Thoracic aorta (tissue), 2 donors: ENCODE data around the gene MYH8. TPM values are rescaled to one million over a fixed set of nuclear protein-coding genes. Genes with fewer than 3 reads are reported as not detected.

Experiments used
- ATAC-seq: fragments of 150-250 bp; one replicate; pipeline ENCODE4 v1.8.0; 2017; ENCODE audit warnings: low read depth; ENCODE audit not compliant: insufficient number of reproducible peaks, low FRiP score
- DNase-seq: peaks from one replicate; pipeline ENCODE4 v3.0.0-alpha.2; 2020; ENCODE audit warnings: low spot score
- H3K27ac ChIP-seq, 2 donors: fragments of 200-600 bp; sonication (generic); 1 replicate in 1 of 2; 2 replicates in 1 of 2; pipeline ENCODE4 v1.5.1; 2016; ENCODE audit warnings: mild to moderate bottlenecking in 2 of 2, moderate library complexity in 2 of 2
- H3K27me3 ChIP-seq: fragments of 200-600 bp; sonication (generic); replicated peaks from 2 replicates; pipeline ENCODE4 v1.6.0; 2016; ENCODE audit warnings: mild to moderate bottlenecking; ENCODE audit not compliant: insufficient read depth
- H3K36me3 ChIP-seq: fragments of 200-600 bp; sonication (generic); one replicate; pipeline ENCODE4 v1.5.1; 2016
- H3K4me1 ChIP-seq, 2 donors: fragments of 200-600 bp; sonication (generic); 1 replicate in 1 of 2; 2 replicates in 1 of 2; pipeline versions ENCODE4 v1.5.1 to v1.6.0; 2016; ENCODE audit warnings: low read depth in 2 of 2, mild to moderate bottlenecking in 1 of 2; ENCODE audit not compliant: control insufficient read depth in 1 of 2
- H3K4me3 ChIP-seq: fragments of 200-600 bp; sonication (generic); 2 replicates; pipeline ENCODE4 v1.5.1; 2016; ENCODE audit warnings: mild to moderate bottlenecking
- H3K9me3 ChIP-seq: fragments of 200-600 bp; sonication (generic); 2 replicates; pipeline ENCODE4 v1.5.1; 2016
- total RNA-seq, 2 donors: library from RNA; depleted of rRNA; stranded (reverse); fragments of >200 nt; gene quantifications; one replicate each; pipeline versions ENCODE4 v1.1.0 to v1.2.3, GENCODE V29; 2016
- TF ChIP-seq, protein P1 (sequence below): fragments of 200-600 bp; sonication (generic); IDR thresholded peaks from one replicate; pipeline ENCODE4 v1.5.1; 2019; ENCODE audit warnings: antibody characterized with exemption

MYH8 gene
- total RNA-seq, 2 donors from 2014 or later = not detected

DNA sequence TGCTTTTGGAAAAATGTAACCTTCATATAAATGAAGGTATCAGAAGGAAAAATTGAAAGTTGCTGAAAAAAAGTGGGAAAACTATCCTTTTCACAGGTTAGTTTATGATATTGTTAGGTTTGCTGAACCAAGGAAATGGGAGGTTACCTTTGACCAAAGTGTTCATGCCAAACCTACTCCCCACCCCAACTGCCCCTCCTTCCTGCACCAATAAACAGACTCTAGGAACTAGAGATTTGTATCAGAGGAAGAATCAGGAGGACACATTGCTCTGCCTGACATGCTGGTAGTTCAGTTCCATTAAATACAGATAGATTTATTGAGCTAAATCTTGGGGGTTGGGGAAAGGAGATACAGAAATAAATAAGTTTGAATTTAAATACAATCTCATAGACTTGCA is 18.2 kb downstream of the MYH8 start:
- TF ChIP-seq, protein P1, sequence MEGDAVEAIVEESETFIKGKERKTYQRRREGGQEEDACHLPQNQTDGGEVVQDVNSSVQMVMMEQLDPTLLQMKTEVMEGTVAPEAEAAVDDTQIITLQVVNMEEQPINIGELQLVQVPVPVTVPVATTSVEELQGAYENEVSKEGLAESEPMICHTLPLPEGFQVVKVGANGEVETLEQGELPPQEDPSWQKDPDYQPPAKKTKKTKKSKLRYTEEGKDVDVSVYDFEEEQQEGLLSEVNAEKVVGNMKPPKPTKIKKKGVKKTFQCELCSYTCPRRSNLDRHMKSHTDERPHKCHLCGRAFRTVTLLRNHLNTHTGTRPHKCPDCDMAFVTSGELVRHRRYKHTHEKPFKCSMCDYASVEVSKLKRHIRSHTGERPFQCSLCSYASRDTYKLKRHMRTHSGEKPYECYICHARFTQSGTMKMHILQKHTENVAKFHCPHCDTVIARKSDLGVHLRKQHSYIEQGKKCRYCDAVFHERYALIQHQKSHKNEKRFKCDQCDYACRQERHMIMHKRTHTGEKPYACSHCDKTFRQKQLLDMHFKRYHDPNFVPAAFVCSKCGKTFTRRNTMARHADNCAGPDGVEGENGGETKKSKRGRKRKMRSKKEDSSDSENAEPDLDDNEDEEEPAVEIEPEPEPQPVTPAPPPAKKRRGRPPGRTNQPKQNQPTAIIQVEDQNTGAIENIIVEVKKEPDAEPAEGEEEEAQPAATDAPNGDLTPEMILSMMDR = no peak
- no peaks in the 10 kb centered on the region for H3K9me3 ChIP-seq
- ATAC-seq (no peak), DNase-seq (no peak)
- H3K27ac ChIP-seq = no peak overlapping the region
- no peaks in the 10 kb centered on the region for H3K4me1 ChIP-seq
- no peaks in the 10 kb centered on the region for H3K27me3 ChIP-seq
- H3K36me3 ChIP-seq = no peaks in the 10 kb centered on the region
- H3K4me3 ChIP-seq = no peak overlapping the region

DNA sequence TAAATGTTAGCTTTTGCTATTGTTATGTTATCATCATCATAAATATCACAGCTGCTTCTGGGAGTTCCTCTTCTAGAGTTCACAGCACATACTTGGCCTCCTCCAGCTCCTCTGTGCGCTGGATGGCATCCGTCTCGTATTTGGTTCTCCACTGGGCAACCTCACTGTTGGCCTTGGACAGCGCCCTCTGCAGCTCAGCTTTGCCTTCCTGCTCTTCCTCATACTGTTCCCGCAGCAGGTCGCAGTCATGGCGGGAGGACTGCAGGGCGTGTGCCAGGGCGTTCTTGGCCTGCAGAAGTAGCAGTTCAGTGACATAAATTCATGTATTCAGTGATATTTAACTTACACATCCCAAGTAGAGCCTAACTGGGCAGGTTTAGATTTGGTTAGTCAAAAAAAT is 23.4 kb downstream of the MYH8 start:
- DNase-seq (no peak), ATAC-seq (no peak)
- no peaks in the 10 kb centered on the region for H3K27me3 ChIP-seq
- no peaks in the 10 kb centered on the region for H3K9me3 ChIP-seq
- H3K27ac ChIP-seq = no peak overlapping the region
- no peaks in the 10 kb centered on the region for H3K4me1 ChIP-seq
- H3K36me3 ChIP-seq = no peaks in the 10 kb centered on the region
- TF ChIP-seq, protein P1 = no peak
- no peak overlapping the region for H3K4me3 ChIP-seq

DNA sequence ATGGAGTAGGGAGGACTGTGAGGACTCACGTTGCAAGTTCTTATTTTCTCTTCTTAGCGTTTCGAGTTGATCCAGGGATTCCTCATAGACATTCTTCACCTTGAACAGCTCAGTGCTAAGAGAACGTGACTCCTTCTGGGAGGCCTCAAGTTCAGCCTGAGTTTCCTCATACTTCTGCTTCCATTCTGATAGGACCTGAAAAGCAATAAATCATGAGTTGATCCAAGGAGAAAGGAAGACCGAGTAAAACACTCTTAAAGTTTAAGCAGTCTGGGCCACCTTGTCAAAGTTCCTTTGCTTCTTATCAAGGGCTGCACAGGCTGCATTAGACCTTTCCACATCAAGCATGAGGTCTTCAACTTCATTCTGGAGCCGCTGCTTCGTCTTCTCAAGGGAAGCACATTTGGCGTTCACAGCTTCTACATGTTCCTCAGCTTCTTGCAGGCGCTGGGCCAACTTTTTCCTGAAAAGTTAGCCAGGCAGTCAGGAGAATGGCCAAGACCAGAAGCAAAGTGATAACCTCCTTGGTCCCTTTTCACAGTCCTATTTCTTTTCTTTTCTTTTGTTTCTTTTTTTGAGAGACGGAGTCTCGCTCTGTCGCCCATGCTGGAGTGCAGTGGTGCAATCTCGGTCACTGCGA is 25.1 kb downstream of the MYH8 start:
- Histone ChIP-seq H3K4me3 (no peak overlapping the region), H3K36me3 (no peaks in the 10 kb centered on the region), H3K27me3 (no peaks in the 10 kb centered on the region), H3K27ac (no peak overlapping the region), H3K4me1 (no peaks in the 10 kb centered on the region), H3K9me3 (no peaks in the 10 kb centered on the region)
- DNase-seq (no peak), ATAC-seq (no peak)
- TF ChIP-seq, protein P1 = no peak

DNA sequence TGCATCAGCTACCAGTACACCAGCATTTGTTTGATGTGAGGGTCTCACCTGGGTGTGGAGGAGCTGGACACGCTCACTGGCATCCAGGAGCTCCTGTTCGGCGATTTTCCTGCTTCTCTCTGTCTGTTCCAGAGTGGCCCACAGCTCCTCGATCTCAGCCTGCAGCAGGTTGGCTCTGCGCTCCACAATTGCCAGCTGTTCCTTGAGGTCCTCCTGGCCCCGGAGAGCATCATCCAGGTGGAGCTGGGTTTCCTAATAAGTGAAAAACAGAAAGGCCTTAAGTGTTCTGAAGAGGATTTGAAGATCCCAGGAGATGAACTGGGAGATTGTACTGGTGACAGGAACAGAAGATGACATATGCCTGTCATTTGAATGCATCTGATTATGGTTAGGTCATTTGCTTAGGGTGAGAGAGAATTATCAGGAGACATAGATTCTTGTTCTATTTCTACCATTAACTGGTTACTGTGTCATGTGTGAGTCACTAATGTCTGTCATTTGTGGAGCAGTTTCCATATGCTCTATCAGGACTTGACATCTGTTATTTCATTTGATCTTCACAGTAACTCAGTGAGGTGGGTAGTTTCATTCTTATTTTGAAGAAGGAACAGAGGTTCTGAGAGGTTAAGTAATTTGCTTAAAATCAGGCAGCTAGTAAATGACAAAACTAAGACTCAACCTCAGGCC is 27.4 kb downstream of the MYH8 start:
- ATAC-seq = no peak

DNA sequence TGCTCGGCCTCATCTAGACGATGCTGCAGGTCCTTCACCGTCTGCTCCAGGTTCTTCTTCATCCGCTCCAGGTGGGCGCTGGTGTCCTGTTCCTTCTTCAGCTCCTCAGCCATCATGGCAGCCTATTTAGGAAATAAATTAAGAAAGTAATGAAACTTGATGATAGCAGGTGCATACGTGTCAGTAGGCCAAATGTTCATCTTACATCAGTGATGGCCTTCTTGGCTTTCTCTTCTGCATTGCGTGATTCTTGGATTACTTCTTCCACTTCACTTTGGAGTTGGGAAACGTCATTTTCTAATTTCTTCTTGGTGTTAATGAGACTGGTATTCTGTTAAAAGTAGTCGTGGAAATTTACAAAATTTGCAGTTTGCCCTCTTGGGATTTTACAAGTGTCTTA is 28.9 kb downstream of the MYH8 start:
- Histone ChIP-seq H3K4me3 (no peak overlapping the region), H3K27me3 (no peaks in the 10 kb centered on the region), H3K27ac (no peak overlapping the region), H3K9me3 (no peaks in the 10 kb centered on the region), H3K4me1 (no peaks in the 10 kb centered on the region), H3K36me3 (no peaks in the 10 kb centered on the region)
- TF ChIP-seq, protein P1 = no peak
- ATAC-seq (no peak), DNase-seq (no peak)

More for the DNA sequence above, 27.4 kb downstream of the MYH8 start:
- no peak for DNase-seq
- TF ChIP-seq, protein P1 = no peak
- Histone ChIP-seq H3K4me3 (no peak overlapping the region), H3K27me3 (no peaks in the 10 kb centered on the region), H3K4me1 (no peaks in the 10 kb centered on the region), H3K9me3 (no peaks in the 10 kb centered on the region), H3K36me3 (no peaks in the 10 kb centered on the region), H3K27ac (no peak overlapping the region)
